HG03159 (cell line): ENCODE measurements around the gene MARS1.
"Not testable (repeated sequence)": the region's sequence is repeated elsewhere in the genome, so short reads cannot be mapped to it uniquely, and the experiment has no call there.

Experiments
- ATAC-seq: cut with Tn5 transposase; IDR thresholded peaks from one replicate; pipeline ENCODE4 v1.9.1; 2021; ENCODE audit warnings: mild to moderate bottlenecking, moderate library complexity; ENCODE audit not compliant: unreplicated experiment

Gene MARS1

DNA sequence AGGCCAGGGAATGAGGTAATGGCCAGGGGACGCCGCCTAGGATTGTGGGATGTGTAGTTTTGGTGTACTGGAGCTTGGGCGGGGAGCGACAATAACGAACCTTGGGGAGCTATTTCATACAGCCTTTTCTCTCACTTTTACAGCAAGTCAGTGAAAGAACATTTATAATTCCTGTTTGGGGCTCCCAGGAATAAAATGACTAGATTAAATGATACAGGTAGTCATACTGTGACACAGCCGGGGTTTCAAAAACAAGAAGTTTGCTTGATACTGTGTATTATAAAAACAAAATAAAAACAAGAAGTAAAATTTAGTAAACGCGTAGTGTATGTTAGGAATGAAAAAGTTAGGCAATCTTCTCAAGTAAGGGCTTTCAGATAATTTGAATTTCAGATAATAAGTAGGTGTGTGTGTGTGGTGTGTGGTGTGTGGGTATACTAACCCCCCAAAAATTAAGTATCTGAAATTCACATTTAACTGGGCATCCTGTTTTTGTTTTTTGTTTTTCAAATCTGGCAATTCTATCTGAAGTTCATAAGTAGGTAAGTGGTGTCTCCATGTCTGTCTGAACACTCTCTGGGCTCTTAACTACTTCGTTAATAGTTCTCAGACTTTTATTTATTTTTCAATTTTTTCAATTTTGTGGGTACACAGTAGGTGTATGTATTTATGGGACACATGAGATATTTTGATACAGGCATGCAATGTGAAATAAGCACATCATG lies 59.6 kb downstream of the MARS1 start:
- ATAC-seq: no peak

DNA sequence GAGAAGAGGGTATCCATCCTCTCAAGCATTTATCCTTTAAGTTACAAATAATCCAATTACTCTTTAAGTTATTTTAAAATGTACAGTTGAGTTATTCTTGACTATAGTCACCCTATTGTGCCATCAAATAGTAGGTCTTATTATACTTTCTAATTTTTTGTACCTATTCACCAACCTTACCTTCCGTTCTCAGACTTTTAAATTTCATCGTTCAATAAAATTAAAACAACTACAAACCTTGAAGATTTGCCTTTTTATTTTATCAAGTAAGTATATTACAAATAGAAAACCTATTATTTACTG lies 60.1 kb downstream of the MARS1 start:
- no peak for ATAC-seq

DNA sequence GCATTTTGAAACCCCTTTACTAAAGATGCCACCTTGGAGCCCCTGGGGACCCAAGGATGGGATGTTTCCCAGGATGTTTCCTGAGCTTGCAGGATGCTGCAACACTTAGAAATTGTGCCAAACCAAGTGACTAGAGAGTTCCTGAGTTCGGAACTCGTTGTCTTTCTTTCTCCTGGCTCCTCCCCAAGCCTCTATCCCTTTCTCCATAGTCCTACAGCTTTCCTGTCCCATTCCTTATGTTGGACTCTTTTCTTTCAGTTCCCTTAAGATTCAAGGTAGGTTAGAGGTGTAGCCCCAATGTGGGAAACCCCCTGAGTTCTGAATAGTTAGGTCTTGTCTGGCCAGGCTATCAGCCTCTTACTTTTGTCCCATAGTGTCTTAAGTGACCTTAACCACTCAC lies 60.6 kb downstream of the MARS1 start:
- ATAC-seq: no peak

DNA sequence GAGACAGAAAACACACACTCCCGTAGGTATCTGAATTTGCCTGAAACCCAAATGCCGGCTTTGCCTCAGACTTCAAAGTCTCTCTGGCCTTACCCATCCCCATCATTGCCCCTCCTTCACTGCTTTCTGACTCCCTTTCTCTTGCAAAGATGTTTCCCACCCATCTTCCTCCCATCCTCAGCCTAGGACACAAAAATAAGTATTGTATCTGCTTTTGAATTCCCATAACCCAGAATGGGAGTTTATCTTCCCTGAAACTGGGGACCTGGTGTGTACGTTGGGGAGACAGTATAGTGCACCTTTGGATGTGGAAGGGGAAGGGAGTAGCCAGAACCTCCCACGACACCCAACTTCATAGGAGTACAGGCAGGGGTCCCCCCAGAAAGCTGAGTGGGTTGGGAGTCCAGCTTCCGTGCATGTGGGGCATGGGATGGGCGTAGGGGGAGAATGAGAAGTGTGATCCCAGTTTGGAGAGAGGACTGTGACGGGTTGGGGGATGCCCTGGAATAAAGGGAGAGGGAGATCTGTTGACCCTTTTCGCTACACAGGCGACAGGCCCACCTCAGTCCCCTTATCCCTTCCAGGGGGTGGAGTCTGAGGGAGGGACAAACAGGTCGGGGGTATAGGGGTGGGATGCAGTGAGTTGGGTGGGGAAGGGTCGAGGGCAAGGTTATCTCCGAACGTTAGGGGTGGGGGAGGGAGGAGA lies 61.5 kb downstream of the MARS1 start:
- no peak for ATAC-seq

DNA sequence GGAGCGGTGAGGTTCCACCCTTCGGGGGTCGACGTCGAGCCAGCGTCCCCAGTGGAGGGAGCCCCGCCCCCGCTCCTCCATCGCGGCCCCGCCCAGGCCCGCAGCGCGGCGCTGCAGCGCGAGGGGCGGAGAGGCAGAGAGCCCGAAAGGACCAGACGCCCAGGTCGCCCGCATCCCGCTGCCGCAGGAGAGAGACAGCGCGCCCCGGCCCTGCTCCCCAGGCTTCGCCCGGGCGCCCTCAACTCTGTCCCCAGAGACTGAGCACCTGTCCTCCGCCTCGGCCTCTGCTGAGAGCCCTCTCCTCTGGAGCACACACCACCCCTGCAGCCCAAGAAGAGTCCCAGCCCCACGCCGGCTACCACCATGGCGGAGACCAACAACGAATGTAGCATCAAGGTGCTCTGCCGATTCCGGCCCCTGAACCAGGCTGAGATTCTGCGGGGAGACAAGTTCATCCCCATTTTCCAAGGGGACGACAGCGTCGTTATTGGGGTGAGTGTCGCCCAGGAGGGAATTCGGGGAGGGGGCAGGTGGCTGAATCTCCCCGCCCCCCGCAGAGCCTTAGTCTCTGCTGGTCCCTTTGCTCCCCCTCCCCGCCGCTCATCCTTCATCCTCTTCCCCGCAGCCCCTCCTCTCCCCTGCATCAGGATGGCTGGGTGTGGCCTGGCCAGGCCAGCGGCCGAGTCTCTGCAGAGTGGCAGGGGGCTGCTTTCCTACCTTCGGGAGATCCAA lies 62.2 kb downstream of the MARS1 start, which contains the start of gene KIF5A:
KIF5A (plus strand) TSS at position 136 of the 732 bp plus-strand sequence; CDS start at position 364, 228 bp downstream.
- ATAC-seq: no peak

DNA sequence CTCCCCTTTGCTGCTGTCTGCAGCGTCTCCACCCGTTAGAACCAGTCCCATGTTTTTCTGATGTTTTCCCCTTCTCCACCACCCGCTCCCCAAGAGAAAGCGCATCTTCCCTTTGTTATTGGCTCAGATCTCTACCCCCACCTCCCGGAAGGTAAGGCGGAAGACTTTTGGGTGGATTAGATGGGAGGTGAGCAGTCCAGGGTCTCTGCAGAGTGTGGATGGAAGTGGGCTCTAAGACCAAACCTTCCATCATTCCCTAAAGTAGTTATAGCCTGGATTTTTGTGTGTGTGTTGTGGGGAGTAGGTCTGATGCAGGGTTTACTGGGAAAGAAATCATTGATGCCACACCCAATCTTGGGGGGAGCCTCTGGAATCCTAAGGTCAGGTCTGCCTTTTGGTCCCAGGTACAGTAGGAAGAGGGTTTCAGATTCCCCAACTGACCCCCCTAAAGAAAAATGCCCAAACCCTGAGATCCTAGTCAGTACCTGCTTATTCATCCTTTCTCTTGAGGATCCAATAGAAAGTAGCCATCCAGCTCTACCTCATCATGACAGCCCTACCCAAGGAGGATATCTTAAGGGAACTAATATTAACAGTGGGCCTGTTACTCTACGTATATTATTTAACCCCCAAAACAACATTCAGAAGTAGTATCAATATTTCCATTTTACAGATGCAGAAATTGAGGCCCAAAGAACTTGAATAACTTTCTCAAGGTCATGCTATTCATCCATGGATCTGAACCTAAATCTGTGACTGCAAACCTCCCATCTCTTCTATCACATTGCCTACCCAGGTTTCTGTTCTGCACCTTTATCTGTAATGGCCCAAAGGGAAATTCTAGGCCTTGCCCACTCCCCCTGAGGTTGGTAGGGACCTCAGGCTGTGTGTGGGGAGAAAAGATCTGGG lies 63.0 kb downstream of the MARS1 start:
- ATAC-seq: no peak

DNA sequence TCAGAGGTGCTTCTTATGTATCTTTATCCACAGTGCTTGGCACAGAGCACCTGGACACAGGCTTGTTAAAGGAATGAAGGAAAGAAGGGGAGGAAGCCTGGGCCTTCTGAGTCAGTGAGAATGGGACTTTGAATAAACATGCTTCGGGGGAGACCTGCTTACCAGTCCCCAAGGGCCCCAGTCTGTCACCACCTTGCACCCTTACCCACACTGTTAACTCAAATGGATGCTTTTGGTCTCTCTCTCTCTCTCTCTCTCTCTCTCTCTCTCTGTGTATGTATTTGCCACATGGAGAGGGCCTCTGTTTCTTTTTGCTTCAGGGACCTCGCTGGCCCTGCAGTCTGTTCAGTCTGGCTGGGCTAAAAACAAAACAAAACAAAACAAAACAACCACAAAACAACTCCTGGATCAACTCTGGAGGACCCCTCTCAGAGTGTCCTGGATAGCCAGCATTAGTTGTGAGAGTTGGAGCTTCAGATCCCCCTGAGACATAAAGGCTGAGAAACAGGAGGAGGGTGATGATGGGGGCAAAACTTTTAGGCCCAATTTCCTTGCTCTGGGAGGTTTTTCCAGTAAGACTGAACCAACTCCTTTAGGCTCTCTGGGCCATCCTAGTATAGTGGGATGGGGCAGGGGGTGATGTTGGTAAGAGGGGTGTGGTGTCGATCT lies 63.9 kb downstream of the MARS1 start:
- ATAC-seq: no peak

DNA sequence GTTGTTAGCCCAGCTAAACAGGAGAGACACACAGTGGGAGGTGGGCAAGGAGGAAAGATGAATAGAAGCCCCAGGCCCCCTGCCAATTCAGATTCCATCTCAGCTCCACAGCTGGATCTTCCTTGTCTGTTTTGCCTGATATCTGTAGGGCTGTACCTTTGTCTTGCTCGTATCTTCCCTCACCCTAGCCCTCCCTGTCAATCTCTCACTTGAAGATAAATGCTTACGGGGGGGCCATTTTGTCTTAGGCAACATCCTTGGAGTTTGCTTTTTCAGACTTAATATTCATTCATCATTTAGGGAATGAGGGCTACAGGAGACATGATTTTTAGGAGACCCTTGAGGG lies 64.4 kb downstream of the MARS1 start:
- ATAC-seq: no peak

DNA sequence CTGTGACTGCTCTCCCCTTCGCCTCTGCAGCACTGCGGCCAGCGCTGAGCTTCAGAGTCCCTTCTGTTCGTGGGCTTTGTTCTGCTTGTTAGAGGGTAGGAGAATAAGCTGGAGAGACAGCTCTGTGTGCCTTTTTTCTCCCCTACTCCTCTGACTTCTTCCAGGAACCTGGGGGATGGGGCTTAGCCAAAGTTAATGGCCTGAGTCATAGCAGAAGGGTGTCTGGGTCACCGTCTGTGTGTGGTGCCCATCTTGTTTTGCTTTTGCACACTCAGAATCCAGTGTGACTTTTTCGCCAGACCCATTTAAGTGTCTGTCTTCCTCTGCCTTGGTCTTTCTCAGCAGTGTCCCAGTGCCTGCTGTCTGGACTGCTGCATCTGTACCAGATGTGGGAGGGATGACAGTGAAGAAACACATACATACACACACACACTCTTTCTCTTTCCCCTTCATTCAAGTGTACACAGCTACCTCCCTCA lies 65.0 kb downstream of the MARS1 start:
- ATAC-seq: no peak

DNA sequence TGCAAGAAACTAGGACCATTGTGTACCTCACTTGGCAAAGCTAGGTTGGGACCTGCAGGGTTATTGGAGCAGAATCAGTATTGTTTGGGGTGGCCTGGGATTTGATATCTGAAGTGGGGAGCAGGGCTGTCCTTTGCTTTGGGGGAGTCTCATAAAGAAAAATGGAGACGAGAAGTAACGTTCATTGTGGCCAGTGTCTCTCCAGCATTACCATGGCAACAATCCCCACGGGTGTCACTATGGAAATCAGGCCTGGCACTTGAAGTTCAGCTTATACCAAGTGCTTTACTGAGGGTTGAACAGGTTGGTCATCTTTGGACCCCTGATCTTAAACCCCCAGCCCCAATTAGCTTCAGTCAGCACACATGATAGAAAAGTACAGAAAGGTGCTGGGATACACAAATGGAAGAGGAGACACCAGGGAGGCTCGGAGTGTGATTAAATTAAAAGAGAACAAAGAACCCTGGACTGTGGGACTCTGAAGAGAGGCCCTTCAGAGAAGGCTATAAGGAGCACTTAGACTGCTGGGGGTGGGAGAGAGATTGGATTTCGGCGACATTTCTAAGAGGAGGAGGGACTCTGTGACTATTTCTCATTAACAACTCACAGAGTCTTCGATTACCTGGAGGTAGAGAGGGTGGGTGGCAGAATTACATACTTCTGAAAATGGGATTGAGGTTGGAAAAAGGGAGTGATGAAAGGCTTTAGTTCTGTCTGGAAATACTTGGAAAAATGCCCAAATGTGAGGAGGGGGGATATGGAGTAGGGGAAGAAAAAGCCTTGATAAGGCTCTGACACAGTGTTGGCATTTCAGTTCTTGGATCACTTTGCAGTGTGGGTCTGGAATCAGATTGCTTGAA lies 65.7 kb downstream of the MARS1 start:
- ATAC-seq: no peak

DNA sequence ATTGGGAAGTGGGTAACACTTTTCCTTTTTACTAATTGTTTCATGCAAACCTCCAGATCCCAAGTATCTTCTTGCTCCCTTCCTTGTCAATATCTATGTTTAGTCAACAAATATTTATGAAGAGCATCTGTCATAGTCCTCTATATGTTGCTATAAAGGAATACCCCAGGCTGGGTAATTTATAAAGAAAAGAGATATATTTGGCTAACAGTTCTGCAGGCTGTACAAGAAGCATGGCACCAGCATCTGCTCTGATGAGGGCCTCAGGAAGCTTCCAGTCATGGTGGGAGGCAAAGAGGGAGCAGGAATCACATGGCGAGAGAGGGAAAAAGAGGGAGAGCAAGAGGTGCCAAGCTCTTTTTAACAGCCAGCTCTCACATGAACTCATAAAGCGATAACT lies 66.6 kb downstream of the MARS1 start:
- ATAC-seq: no peak

DNA sequence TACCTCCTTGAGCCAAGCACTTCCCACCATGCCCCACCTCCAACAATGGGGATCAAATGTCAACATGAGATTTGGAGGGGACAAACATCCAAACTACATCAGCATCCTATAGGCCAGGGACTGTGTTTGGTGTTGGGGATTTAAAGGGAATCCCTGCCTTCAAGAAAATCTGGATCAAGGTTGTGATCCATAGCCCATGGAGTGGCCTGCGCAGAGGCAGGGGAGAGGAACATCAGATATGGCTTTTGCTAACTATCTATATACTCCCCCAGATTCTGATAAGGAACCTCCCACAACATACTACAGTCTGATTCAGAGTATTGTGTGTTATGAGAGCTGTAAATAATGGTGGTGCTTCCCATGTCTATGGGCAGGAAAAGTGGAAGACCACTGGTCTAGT lies 67.0 kb downstream of the MARS1 start:
- ATAC-seq: no peak

DNA sequence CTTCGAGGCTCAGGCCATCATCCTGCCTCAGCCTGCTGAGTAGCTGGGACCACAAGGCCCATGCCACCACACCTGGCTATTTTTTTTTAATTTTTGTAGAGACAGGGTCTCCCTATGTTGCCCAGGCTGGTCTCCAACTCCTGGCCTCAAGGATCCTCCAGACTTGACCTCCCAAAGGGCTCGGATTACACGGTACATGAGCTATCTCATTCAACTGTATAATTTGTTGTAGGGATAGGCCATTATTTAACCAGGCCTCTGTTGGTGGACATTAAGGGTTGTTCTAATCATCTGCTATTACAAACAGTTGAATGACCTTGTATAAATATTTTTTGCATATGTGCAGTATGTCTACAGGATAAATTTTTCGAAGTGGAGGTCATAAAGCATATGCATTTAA lies 71.0 kb downstream of the MARS1 start:
- ATAC-seq: no peak

DNA sequence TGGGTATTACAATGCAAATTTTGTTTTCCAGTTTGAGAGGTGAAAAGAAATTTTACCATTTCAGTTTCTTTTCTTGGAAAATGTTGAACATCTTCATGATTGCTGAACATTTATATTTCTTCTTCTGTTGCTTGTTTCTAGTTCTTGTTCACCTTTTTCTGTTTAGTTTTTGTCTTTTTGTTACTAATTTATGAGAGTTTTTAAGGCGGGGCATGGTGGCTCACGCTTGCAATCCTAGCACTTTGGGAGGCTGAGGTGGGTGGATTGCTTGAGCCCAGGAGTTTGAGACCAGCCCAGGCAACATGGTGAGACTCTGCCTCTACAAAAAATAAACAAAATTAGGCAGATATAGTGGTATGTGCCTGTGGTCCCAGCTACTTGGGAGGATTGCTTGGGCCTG lies 72.6 kb downstream of the MARS1 start:
- no peak for ATAC-seq

DNA sequence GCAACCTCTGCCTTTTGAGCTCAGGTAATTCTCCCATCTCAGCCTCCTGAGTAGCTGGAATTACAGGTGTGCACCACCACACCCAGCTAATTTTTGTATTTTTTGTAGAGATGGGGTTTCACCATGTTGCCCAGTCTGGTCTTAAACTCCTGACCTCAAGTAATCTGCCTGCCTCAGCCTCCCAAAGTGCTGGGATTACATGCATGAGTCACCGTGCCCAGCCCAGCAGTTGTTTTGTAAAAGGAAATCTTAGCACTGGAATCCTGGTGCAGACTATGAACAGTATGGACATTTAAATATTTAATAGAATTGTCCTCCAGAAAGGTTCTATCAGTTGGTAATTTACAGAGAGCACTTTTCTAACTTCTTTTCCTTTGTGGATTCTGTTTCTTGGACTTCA lies 73.2 kb downstream of the MARS1 start:
- not testable (repeated sequence) for ATAC-seq

DNA sequence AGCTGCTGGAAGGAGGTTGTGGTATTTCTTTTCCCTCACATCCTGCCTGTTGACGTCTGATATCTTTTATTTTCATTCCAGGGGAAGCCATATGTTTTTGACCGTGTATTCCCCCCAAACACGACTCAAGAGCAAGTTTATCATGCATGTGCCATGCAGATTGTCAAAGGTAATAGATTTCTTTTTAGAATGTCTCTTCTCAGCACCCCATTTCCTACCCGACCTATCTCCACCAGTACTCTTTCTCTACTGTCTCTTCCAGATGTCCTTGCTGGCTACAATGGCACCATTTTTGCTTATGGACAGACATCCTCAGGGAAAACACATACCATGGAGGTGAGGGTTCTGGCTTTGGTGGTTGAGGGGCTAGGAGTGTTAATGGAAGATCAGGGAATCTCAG lies 75.5 kb downstream of the MARS1 start:
- no peak for ATAC-seq

DNA sequence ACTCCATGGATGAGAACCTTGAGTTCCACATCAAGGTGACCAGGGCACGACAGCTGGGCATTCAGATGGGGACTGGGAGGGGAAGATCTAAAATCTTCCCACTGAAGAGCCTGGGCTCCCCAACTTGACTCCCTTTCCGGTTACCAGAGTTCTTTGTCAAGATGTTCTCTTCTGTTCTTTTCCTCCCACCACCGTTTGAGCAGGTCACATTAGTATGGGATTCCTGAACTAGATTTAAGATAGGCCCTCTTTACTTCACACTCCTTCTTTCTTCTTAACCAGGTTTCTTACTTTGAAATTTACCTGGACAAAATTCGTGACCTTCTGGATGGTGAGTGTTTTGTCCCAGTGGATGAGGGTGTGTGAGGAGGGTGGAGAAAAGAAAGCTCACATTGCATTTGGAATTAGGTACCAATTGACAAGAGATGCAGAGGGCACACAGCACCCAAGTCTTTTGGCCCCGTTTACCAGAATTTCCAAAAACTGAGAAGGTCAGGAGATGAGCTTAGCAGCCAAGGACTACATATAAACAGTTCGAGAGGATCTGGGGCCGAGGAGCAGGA lies 76.4 kb downstream of the MARS1 start:
- ATAC-seq: no peak
